Smooth muscle cell of bladder (primary cell): ENCODE data around the gene EBP. TPM values are rescaled to one million over a fixed set of nuclear protein-coding genes. Genes with fewer than 3 reads are reported as not detected.

ENCODE experiments used
- total RNA-seq: library from RNA; depleted of rRNA; stranded (reverse); fragments of >200 nt; gene quantifications from 2 replicates; pipeline ENCODE4 v1.2.3, GENCODE V29; 2014

EBP gene
- total RNA-seq = 50.1 and 72.2 TPM in 2 replicates

DNA sequence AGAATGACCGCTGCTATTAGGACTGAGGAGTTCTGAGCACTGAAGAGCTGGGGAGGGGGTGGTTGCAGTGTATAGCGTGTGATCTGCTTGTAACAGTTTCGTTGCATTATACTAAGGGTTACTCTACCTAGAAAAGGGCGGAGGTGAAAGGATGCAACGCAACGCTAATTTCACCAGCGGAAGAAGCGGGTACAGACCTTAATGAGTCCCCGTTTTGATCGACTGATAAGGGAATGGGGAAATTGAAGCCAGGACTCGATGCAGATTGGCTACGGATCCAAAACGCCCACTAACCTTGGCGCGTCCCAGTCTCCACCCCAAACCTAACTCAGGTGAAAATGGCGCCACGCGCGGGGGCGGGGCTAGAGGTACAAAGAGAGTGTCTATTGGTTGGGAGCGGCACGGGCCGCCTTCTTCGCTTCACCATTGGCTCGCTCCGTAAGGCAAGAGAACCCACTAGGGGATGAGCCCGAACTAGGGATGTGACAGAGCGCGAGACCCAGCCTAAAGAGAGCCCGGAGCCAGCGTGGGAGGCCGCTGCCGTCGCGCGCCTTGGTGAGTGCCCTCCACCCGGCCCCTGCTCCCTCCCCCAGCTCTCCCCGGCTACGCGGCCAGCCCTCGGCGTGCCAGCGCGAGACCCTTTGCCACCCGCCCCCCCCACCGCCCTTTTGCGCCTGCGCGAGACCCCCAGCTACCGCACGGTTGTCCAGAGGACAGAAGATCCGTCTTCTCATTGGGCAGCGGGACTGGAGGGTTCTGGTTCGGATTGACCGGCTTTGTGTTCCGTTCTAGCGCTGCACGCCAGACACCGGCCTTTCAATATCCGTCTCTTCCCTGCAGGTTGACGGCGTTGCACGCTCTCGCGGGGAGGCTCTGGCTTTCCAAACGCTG, at the start of gene EBP:
Gene EBP (plus strand): TSS at position 456 of the 891 bp plus-strand sequence. CDS start 1,964 bp downstream, outside the sequence.

DNA sequence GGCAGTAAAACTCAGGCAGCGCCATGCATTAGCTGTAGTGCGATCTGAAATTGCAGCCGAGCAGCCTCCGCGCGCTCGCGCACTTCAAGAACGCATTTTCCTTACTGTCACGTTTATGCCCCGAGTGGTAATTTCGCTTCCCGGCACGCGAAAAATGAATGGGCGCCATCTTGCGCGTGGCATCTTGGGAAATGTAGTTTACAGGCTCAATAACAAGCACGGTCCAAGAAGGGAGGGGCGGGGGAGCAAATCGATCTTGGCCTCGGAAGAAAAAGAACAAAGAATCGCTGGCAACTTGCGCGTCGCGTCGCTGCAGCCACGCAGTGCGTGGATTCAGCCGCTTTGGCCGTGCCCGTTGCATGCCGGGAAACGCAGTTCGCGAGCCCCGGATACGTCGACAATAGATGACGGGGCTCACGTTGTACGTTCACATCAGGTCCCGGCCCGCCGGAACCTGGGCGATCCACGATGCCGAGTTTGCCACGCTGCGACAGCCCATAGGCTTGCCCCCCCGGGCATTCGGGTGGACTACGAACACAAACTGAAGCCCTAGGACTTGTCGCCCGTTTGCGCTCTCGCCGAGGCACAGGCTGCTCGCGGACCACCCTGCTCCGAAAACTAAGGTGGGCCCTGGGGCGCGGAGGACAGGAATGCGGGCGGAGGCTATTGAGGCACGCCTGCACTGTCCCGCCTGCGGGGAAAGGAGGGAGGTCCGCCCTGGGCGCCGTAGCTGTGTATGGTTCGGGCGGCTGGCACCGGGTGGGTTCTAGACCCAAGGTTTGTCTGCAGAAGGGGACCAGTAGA, 45.6 kb upstream of the EBP start, which contains the start of gene FTSJ1:
Gene FTSJ1 (plus strand): TSS at position 426 of the 804 bp plus-strand sequence. CDS start 1,849 bp downstream, outside the sequence.

DNA sequence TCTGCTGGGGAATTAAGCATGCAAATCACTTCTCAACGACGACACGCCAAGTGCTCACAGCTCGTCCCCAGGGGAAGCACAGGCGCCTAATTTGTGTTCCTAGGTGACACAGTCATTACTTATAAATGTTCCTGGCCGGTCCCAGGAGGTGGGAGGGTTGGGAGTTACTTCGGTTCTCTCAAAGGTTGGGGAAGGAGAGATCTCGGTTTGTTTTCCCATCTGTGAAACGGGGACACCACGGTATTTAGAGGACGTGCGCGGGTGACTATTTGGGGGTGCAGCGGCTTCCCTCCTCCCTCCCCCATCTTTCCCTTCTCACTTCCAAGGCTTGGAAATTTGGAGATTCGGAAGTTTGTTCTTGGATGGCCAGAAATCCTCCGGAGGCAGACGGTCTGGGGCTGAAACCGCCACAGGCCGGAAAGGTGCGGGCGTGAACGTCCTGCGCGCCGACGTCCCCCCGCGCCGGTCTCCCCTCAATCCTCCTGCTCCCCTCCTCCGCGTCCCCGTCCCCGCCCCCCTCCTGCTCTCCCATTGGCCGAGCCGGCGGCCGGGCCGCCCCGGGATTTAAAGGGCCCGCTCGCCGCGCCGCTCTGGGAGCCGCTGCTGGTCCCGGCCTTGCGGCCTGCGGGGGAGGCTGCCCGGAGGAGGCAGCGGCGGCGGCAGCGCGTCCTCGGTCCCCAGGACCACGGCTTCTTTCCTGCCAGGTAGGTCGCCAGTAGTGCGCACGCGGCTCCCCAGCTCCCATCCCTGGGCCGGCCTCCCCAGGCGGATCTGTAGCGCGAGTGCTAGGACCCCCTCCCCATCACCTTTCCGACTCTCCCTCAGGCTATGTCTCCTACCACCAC, 13.0 kb upstream of the EBP start, which contains the start of gene PORCN:
Gene PORCN (plus strand): TSS at position 593 of the 845 bp plus-strand sequence. CDS start 829 bp downstream, outside the sequence.

DNA sequence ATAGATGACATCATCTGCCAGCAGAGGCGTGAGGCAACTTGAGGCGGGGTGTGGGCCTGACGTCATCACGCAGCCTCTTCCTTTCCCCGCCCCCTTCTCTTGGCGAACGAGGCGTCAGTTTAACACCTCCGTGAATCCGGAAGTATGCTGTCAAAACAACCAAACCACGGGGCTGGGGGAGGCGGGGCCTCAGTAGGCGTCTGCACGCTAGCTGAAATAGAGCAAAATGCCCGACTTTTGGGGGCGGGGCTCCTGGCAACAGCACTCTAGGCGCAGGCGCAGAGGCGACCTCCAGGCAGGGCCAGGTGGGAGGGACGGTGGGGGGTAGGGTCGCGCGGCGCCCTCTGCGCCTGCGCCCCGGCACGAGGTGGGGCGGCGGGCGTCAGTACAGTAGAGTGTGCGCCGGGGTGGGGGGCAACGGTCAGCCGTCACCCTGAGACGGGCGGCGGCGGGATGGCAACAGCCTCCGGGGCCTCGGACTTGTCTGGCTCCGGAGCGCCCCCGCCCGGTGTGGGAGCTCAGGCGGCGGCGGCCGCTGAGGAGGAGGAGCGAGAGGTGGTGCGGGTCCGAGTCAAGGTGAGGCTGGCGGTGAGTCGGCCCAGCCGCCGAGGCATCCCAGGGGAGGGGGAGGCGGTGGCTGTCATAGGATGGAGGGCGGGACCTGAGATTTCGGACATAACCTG, 17.9 kb downstream of the EBP start, which contains the start of gene TBC1D25:
Gene TBC1D25 (plus strand): TSS at position 370 of the 683 bp plus-strand sequence. CDS start 84 bp downstream, at position 454.

DNA sequence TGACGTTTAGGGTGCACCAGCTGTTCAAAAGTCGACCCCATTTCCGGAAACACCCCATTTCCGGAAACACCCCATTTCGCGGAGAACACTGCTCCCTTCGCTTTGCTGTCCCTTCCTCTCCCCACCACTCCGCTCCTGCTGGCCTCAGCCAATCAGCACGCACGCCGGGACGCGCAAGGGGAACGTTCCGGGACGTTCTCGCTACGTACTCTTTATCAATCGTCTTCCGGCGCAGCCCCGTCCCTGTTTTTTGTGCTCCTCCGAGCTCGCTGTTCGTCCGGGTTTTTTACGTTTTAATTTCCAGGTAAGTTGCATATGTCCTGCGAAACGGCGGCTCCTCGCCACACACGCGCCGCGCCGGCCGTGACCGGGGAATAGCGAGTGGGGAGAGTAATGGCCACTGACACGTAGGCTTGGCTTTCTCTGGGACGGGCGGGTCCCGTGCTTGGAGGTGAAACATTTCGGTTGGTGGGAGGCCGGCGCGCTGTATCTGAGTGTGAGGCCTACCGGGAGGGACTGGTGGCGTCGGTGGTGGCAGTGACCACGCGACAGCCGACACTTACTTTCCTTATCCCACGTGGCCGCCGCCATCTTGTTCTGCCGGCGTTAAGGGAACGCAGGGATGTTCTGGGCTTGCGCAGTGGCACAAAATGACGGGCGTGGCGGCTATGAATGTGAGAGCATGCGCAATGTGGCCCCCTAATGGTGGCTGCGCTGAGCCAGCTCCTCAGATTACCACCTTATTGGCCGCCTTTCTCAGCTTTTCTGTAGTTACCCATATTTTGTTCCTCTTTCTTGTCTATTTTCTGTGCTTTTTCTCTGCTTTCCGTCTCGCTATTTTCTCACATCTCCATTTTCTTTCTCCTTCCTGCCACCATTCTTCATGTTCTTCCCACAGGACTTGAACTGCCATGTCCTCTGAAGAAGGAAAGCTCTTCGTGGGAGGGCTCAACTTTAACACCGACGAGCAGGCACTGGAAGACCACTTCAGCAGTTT, 53.0 kb downstream of the EBP start, which contains the start of gene RBM3:
Gene RBM3 (plus strand): TSS at position 215 of the 997 bp plus-strand sequence. CDS start 697 bp downstream, at position 912.

Other genes with a start within 250 kb of the EBP start
- gene SSX3, start 165.1 kb upstream of the EBP start, total RNA-seq = not detected in 2 replicates
- not detected in 2 replicates for gene SSX4, start 138.3 kb upstream of the EBP start, total RNA-seq
- gene SSX4B, start 109.8 kb upstream of the EBP start, total RNA-seq = not detected in 2 replicates
- 23.3 and 40.4 TPM in 2 replicates for gene SLC38A5, start 51.5 kb upstream of the EBP start, total RNA-seq
- gene FTSJ1, start 45.6 kb upstream of the EBP start, total RNA-seq = 33.6 and 35.8 TPM in 2 replicates
- gene PORCN, start 12.8 kb upstream of the EBP start, total RNA-seq = 10.0 and 11.1 TPM in 2 replicates
- gene TBC1D25, start 17.9 kb downstream of the EBP start, total RNA-seq = 3.7 and 5.4 TPM in 2 replicates
- 76.8 and 295 TPM in 2 replicates for gene RBM3, start 52.7 kb downstream of the EBP start, total RNA-seq
- gene WDR13, start 75.7 kb downstream of the EBP start, total RNA-seq = 171 and 172 TPM in 2 replicates
- 0.09 TPM in 1 of 2 replicates, not detected in the other for gene WAS, start 162.0 kb downstream of the EBP start, total RNA-seq
- 0.85 and 1.3 TPM in 2 replicates for gene SUV39H1, start 174.9 kb downstream of the EBP start, total RNA-seq
- not detected in 2 replicates for gene GLOD5, start 239.9 kb downstream of the EBP start, total RNA-seq